Hepatocyte (in vitro differentiated cells): ENCODE measurements around the gene NTN4.

Source experiments
- CTCF ChIP-seq: fragments of 200-600 bp; sonication (generic); IDR thresholded peaks from 2 replicates; pipeline ENCODE4 v1.5.1; 2016; ENCODE audit warnings: antibody characterized with exemption, mild to moderate bottlenecking; ENCODE audit not compliant: poor library complexity
- EZH2phosphoT487 ChIP-seq: fragments of 200-600 bp; sonication (generic); IDR thresholded peaks from one replicate; pipeline ENCODE4 v1.6.1; 2018; ENCODE audit warnings: antibody characterized with exemption, mild to moderate bottlenecking, low read depth, moderate library complexity; ENCODE audit not compliant: unreplicated experiment, severe bottlenecking

DNA sequence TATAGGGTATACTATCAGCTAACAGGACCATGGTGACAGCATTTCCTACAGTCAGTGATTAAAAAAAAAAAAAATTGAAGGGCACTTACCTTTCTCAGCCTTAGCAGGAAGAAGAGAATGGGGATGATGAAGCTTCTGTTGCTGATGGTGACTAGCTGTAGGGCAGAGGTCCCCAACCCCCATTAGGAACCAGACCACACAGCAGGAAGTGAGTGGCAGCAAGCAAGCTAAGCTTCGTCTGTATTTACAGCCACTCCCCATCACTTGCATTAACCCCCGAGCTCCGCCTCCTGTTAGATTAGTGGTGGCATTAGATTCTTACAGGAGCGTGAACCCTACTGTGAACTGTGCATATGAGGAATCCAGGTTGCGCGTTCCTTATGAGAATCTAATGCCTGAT is 148.0 kb downstream of the NTN4 start:
- no peak for TF ChIP-seq CTCF
- no peak for TF ChIP-seq EZH2phosphoT487
